ENCODE measurements around the gene FAM107B. TPM values are rescaled to one million over a fixed set of nuclear protein-coding genes. Genes with fewer than 3 reads are reported as not detected.

The FAM107B gene
- total and polyA plus RNA-seq, 12 donors: 16.0 to 81.7 (median 50.5) TPM

- no peak for DNase-seq
- intact Hi-C loops (cut with DNase I): no loop called here
- TF ChIP-seq POLR2A (IDR thresholded peaks at IDR 0.05) (no peak), CTCF (IDR thresholded peaks at IDR 0.05) (no peak)
- H3K36me3 ChIP-seq (replicated peaks in 1 of 2): no peaks in the 10 kb centered on the region
- H3K4me1 ChIP-seq (replicated peaks in 1 of 2): peaks cover 0 to 22% of the 10 kb centered on the region in 2 donors
- H3K9me3 ChIP-seq (replicated peaks in 1 of 3): no peaks in the 10 kb centered on the region
- no peaks in the 10 kb centered on the region for H3K27me3 ChIP-seq
- no peak overlapping the region for H3K4me3 ChIP-seq
- 63 to 80% (median 67%) methylated on average over 5 of the region's 5 CpGs for WGBS, 4 donors
- H3K27ac ChIP-seq: no peak overlapping the region
Measured at GRCh38 chr10:14565199-14565598, 209.5 kb downstream of the FAM107B start.

GRCh38 chr10:14564268-14564744, 210.4 kb downstream of the FAM107B start:
- 68 to 79% (median 76%) methylated on average over 5 of the region's 5 CpGs for whole genome bisulfite sequencing, 4 donors
- no peaks in the 10 kb centered on the region for H3K36me3 ChIP-seq (replicated peaks in 1 of 2)
- TF ChIP-seq POLR2A (IDR thresholded peaks at IDR 0.05) (no peak), CTCF (IDR thresholded peaks at IDR 0.05) (no peak)
- no peak for DNase-seq
- intact Hi-C loops (cut with DNase I): no loop called here
- peaks cover 0 to 22% of the 10 kb centered on the region in 2 donors for H3K4me1 ChIP-seq (replicated peaks in 1 of 2)
- no peaks in the 10 kb centered on the region for H3K27me3 ChIP-seq
- H3K9me3 ChIP-seq (replicated peaks in 1 of 3): no peaks in the 10 kb centered on the region
- no peak overlapping the region for H3K27ac ChIP-seq
- no peak overlapping the region for H3K4me3 ChIP-seq

- TF ChIP-seq CTCF (IDR thresholded peaks at IDR 0.05) (no peak), POLR2A (IDR thresholded peaks at IDR 0.05) (no peak)
- peaks cover 0 to 22% of the 10 kb centered on the region in 2 donors for H3K4me1 ChIP-seq (replicated peaks in 1 of 2)
- H3K4me3 ChIP-seq: no peak overlapping the region
- H3K27me3 ChIP-seq: no peaks in the 10 kb centered on the region
- no peaks in the 10 kb centered on the region for H3K36me3 ChIP-seq (replicated peaks in 1 of 2)
- no peaks in the 10 kb centered on the region for H3K9me3 ChIP-seq (replicated peaks in 1 of 3)
- intact Hi-C loops (cut with DNase I): no loop called here
- H3K27ac ChIP-seq: peak overlapping the region in 1 of 5 donors; percentile 8
- DNase-seq: no peak
- WGBS, 4 donors: 87 to 95% (median 90%) methylated on average over 4 of the region's 4 CpGs
Measured at GRCh38 chr10:14563359-14563940, 211.2 kb downstream of the FAM107B start.

- no peak for TF ChIP-seq CTCF (IDR thresholded peaks at IDR 0.05)
- TF ChIP-seq POLR2A (IDR thresholded peaks at IDR 0.05): no peak
- Histone ChIP-seq H3K36me3 (replicated peaks in 1 of 2) (no peaks in the 10 kb centered on the region), H3K4me3 (no peak overlapping the region), H3K27me3 (no peaks in the 10 kb centered on the region), H3K9me3 (replicated peaks in 1 of 3) (no peaks in the 10 kb centered on the region), H3K4me1 (replicated peaks in 1 of 2) (peaks cover 0 to 22% of the 10 kb centered on the region in 2 donors), H3K27ac (no peak overlapping the region)
- DNase-seq: no peak
- WGBS, 4 donors: 93 to 95% (median 94%) methylated on average over 3 of the region's 3 CpGs
- intact Hi-C loops (cut with DNase I): no loop called here
Measured at GRCh38 chr10:14563076-14563336, 211.7 kb downstream of the FAM107B start.

All from adrenal gland (tissue), 12 donors.